Measurements from ENCODE around the gene RAB23.

DNA sequence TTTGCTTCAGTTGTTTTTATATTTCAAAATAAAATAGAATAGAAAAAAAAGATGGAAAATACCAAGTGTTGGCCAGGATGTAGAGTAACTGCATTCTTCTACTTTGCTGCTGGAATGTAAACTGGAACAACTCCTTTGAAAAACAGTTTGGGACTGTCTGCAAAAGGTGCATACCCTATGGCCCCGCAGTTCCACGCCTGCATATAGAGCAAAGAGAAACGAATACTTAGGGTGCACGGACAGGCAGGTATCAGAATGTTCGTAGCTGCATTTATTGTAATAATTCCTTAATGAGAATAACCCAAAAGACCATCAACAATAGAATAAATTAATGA, 603 bp upstream of the RAB23 start:
- TF ChIP-seq, protein P1, sequence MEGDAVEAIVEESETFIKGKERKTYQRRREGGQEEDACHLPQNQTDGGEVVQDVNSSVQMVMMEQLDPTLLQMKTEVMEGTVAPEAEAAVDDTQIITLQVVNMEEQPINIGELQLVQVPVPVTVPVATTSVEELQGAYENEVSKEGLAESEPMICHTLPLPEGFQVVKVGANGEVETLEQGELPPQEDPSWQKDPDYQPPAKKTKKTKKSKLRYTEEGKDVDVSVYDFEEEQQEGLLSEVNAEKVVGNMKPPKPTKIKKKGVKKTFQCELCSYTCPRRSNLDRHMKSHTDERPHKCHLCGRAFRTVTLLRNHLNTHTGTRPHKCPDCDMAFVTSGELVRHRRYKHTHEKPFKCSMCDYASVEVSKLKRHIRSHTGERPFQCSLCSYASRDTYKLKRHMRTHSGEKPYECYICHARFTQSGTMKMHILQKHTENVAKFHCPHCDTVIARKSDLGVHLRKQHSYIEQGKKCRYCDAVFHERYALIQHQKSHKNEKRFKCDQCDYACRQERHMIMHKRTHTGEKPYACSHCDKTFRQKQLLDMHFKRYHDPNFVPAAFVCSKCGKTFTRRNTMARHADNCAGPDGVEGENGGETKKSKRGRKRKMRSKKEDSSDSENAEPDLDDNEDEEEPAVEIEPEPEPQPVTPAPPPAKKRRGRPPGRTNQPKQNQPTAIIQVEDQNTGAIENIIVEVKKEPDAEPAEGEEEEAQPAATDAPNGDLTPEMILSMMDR (IDR thresholded peaks at IDR 0.05; ENCODE audit: low read length) = no peak
- TF ChIP-seq EZH2 (IDR thresholded peaks at IDR 0.05; ENCODE audit: borderline replicate concordance, low read length) = no peak

Measured in OCI-LY1 (cell line).